GM19395 (cell line): Measurements from ENCODE around the gene NTRK2.

Source experiments
- ATAC-seq: cut with Tn5 transposase; IDR thresholded peaks from one replicate; pipeline ENCODE4 v1.9.1; 2021; ENCODE audit warnings: mild to moderate bottlenecking, moderate library complexity; ENCODE audit not compliant: unreplicated experiment

Gene NTRK2

GRCh38 chr9:84812847-84813246 is 143.3 kb downstream of the NTRK2 start:
- ATAC-seq: no peak

DNA sequence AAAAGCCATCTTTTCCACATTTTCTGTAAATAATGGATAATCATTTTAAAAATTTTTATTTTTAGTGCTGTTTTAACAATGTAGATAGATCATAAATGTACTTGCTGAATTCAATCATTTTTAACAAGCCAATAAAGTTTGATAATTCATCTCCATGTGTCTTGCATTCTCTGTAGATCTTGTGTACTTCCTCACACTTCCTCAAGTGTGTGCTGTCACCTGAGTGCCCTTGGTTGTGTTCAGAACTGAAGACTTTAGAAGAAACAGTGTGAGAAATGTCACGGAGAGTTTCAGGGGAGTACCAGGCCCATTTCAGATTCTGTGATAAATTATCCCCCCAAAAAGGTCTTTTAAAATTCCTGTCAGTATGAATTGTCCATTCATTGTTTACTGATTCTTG is 146.0 kb downstream of the NTRK2 start:
- ATAC-seq: no peak

DNA sequence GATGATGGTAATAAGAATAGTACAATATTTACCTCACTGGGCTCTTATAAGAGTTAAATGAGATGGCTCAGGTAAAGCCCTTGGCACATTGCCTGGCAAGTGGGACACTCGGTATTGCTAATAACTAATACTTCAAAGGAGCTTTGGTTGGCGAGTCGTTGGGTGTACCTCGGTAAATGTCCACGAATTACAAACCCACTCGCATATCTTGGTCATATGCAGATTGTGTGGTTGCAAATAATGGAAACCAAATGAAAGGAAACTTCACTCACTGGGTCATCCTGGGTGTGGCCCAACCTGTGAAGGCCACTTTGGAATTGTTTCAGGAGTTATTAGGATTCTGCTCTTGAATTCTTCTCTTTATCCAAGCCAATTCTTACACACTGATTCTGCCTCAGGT is 147.5 kb downstream of the NTRK2 start:
- no peak for ATAC-seq

DNA sequence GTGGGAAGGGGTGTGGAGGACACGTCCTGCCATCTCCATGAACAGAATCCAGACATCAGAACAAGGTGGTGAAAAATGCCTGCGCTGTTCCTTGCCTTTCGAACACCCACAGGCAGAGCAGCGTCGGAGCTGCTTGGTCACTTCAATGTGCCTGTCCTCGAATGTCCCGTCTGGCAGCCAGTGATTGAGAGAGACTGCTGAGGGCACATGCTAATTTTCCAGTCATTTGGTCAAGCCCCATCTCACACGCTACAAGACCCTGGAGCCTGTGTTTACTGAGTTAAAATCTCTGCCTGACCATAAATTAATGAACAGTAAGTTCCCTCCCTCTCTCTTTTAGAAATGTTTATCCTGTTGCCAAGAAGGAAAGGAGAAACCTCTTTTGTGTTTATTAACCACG is 149.3 kb downstream of the NTRK2 start:
- no peak for ATAC-seq

GRCh38 chr9:84819491-84819991 is 150.0 kb downstream of the NTRK2 start:
- ATAC-seq: no peak

DNA sequence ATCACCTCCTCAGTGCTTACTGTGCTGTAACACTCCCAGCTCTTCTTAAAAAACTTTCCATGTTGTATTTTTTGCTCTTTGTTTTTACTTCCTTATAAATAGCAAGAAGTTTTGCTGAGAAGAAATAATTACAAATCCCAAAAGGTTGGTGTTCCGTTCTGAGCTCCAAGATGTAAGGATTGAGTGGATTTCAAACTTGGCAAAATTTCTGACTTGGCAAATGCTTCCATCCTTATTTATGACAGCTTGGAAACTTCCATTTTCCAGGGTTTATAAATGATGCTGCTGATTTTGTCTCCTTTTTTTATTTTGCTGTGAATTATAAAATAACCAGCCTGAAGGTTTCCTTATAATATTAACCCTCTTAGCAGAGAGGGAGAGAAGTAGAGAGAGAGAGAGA is 151.9 kb downstream of the NTRK2 start:
- ATAC-seq: no peak

GRCh38 chr9:84822589-84823233 is 153.2 kb downstream of the NTRK2 start:
- peak; percentile 51 for ATAC-seq

GRCh38 chr9:84823421-84824271 is 154.1 kb downstream of the NTRK2 start:
- peak; percentile 85 for ATAC-seq

DNA sequence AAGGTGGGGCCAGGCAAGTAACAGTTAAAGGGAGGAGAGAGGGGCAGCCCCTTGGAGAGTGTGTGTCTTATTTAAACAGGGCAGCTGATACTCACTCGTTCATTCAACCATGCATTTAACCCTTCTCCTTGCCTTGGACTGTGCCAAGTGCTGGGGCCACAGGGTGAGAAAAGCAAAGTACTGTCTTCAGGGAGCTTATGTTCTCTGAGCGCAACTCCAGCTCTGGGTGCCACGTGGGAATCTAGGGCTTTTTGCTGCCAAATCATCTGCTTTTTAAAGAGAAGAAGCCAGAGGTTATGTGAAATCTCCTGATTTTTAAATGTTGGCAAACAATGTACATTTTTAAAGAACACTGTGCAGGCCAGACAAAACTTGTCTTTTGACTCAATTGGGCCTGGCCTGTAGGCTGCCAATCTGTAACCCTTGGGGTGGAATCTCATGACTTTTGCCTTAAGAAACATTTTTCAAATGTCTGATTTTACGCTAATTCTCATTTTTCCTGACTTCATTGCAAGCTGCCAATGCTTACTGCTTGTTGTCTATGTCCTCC is 157.8 kb downstream of the NTRK2 start:
- no peak for ATAC-seq

GRCh38 chr9:84828046-84828445 is 158.5 kb downstream of the NTRK2 start:
- ATAC-seq: no peak

DNA sequence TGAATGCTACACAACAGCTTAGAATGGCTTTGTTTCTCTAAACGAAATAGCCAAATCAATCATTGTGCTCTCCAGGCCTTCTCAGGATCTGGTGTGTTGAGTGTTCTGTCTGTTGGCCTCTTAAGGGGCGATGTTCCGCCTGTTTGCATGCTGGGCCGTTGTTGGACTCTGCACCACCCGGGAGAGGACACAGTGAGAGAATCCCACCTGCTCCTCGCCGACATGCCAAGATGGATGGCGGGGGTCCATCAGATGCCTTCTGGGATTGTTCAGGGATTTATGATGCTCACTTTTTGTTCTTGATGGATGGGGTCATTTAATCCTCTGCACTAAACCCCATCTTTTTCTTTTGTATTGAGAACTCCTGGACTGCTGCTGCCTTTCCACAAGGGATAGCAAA is 159.9 kb downstream of the NTRK2 start:
- no peak for ATAC-seq

DNA sequence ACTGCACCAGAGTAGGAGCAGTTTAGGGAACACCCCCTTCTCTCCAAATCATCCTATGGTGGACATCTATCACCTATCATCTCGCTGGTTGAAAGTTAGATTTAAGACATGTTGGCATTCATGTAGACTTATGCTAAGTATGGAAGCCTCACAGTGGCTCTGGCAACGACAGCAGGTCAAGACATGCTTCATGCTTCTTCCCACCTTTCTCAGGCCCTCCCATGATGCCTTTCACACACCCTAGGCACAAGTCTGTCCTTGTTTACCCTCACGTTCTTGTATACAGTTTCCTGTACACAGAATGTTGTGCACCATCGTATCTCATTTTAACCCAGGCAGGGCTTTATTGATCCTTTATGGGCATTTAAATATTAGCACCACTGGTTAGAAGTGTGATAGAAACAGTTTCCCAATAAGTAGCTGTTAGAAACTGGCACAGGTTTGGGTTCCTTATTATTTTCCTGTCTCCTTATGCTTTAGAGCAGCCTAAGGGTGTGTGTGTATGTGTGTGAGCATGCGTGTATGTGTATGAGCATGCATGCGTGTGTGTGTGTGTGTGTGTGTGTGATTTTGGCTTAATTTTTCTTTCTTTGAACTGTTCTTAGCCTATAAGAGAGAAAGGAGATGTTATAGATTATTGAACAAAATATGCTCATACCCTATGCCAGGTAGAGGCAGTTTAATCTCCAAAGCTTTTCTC is 160.6 kb downstream of the NTRK2 start:
- no peak for ATAC-seq

DNA sequence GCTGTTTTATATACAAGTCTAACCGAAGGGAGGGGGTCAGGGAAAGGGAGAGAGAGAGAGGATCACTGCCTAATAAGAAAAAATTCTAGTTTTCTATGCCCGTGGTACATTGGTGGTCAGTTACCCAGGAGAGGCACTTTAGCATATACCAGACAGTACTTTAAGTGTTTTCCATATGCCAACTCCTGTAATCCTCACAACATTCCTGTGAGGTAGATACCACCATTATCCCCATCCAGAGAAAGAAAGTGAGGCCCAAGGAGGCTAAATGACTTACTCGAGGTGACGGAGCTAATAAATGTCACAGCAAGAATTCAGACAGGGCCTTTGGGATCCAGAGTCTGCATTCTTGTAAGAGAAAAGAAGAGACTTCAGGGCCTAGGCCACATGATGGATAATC is 161.8 kb downstream of the NTRK2 start:
- ATAC-seq: no peak

DNA sequence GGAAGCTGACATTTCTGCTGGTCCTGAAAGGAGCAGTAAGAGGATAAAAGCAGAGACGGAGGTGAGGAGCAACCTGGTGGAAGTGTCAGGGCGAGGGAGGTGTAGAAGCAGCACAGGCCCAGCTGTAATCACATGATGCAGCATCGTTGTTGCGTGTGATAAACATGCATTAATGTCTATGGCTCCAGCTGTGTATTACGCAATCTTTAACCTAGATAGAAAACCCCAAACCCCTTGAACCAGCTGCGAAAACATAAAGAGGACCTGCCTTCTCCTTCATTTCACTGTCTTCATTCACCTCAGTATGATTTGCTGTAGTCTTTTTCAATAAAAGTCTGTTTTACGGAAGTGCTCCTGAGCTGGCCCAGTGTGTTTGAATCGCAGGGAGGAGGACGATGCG is 162.9 kb downstream of the NTRK2 start:
- no peak for ATAC-seq

- no peak for ATAC-seq
These were observed 164.9 kb downstream of the NTRK2 start for GRCh38 chr9:84834426-84834825.

DNA sequence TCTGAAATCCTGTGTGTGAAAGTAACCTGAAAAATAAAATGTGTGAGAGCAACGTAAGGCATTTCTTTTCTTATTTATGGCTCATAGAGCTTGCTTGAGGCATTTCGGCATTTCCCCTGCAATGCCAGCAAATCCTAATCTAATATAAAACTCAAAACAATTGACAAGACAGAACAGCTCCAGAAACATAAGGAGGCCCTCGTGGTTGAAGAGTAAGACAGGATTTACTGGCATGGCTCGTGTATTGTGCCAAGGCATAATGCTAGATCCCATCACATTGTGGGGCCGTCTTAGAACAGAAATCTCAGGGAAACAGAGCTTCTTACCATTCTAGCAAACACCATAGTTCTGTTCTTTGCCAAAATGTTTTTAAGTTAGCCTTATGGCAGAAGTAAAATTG is 166.2 kb downstream of the NTRK2 start:
- no peak for ATAC-seq

- ATAC-seq: no peak
These were observed 169.3 kb downstream of the NTRK2 start for GRCh38 chr9:84838879-84839278.

- ATAC-seq: no peak
These were observed 170.0 kb downstream of the NTRK2 start for GRCh38 chr9:84839541-84839940.

DNA sequence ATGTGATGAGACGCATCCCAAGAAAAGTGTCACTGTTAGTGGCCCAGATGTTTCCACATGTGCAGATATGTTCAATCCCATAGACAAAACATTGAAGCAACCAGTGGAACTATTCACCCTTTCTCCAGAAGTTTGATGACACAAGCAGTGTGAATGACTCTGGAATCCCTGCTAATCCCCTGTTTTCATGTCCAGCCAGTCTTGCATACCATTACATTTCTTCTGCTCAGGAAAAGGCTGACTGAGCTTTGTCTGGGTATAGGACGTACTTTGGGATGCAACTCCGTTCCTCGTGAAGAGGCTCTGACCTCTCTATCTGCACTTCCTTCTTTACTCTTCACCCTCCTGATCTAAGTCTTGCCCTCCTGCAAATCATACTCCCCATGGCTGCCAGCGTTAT is 172.4 kb downstream of the NTRK2 start:
- ATAC-seq: no peak

DNA sequence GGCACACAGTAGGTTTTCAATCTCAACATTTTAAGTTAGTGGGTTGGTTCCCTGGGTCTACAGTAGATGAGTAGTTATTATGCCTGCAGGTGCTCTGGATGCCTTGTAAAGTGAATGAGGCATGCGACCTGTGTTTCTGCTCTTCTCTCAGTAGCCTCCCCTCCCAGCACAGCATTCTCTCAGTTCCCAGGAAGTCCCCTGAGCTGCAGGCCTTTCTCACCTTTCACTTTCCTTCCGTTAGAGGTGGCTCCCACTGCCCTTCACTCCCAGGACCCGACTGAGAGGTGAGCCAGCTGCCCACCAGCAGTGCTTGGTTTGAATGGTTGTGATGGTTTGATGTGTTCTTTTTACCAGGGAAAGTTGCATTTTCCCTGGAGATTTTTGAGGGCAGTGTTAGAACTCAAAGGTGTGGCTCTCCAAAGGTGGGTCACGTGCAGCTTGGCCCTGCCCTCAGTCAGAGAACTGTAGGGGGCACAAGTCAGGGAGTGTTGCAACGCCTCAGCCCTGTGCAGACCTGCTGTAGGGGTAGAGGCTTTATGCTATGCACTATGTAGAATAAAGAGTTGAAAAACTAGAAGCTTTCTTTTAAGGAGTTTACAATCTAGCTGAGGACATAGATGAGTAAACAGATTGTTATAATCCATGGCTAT is 173.8 kb downstream of the NTRK2 start:
- ATAC-seq: no peak
